H9 (cell line): ENCODE data around the gene BICDL1. TPM values are rescaled to one million over a fixed set of nuclear protein-coding genes. Genes with fewer than 3 reads are reported as not detected.

ENCODE experiments used
- DNase-seq: peaks from one replicate; pipeline ENCODE4 v3.0.0-alpha.2; 2017
- H2AFZ ChIP-seq: one replicate; pipeline ENCODE4 v1.6.1; 2013; ENCODE audit warnings: mild to moderate bottlenecking, low read length, control low read depth, moderate library complexity
- H2AK5ac ChIP-seq: 2 replicates; pipeline ENCODE4 v1.6.1; 2013; ENCODE audit warnings: low read length, control low read depth, mixed read lengths; ENCODE audit not compliant: insufficient read length
- H2BK120ac ChIP-seq: one replicate; pipeline ENCODE4 v1.6.1; 2013; ENCODE audit warnings: low read depth, mild to moderate bottlenecking, low read length, control low read depth, inconsistent platforms; ENCODE audit not compliant: poor library complexity, severe bottlenecking
- H2BK12ac ChIP-seq: 2 replicates; pipeline ENCODE4 v1.6.1; 2013; ENCODE audit warnings: low read length, control low read depth, mixed read lengths, low read depth; ENCODE audit not compliant: insufficient read length
- H2BK15ac ChIP-seq: 2 replicates; pipeline ENCODE4 v1.6.1; 2013; ENCODE audit warnings: low read depth, low read length, control low read depth
- H2BK20ac ChIP-seq: one replicate; pipeline ENCODE4 v1.6.1; 2013; ENCODE audit warnings: low read depth, mild to moderate bottlenecking, low read length, control low read depth, inconsistent platforms; ENCODE audit not compliant: poor library complexity, severe bottlenecking
- H2BK5ac ChIP-seq: 2 replicates; pipeline ENCODE4 v1.6.1; 2013; ENCODE audit warnings: low read length, control low read depth, mixed read lengths; ENCODE audit not compliant: insufficient read length
- H3K14ac ChIP-seq: 2 replicates; pipeline ENCODE4 v1.6.1; 2013; ENCODE audit warnings: low read length, control low read depth; ENCODE audit not compliant: insufficient read depth
- H3K18ac ChIP-seq: 2 replicates; pipeline ENCODE4 v1.6.1; 2013; ENCODE audit warnings: low read depth, mild to moderate bottlenecking, mixed read lengths, low read length, control low read depth; ENCODE audit not compliant: insufficient read length
- H3K23ac ChIP-seq: 2 replicates; pipeline ENCODE4 v1.6.1; 2013; ENCODE audit warnings: low read length, control low read depth, mixed read lengths, low read depth; ENCODE audit not compliant: insufficient read length
- H3K23me2 ChIP-seq: 2 replicates; pipeline ENCODE4 v1.6.1; 2013; ENCODE audit warnings: low read depth, mild to moderate bottlenecking, mixed read lengths, low read length, control low read depth; ENCODE audit not compliant: insufficient read length, poor library complexity, severe bottlenecking
- H3K27ac ChIP-seq: 2 replicates; pipeline ENCODE4 v1.5.1; 2013; ENCODE audit warnings: low read length, control low read depth, mixed read lengths, low read depth; ENCODE audit not compliant: insufficient read length
- H3K27me3 ChIP-seq: 2 replicates; pipeline ENCODE4 v1.6.1; 2013; ENCODE audit warnings: low read length, control low read depth, inconsistent platforms; ENCODE audit not compliant: insufficient read depth
- H3K4ac ChIP-seq: 2 replicates; pipeline ENCODE4 v1.6.1; 2013; ENCODE audit warnings: low read depth, mild to moderate bottlenecking, control low read depth, inconsistent platforms, low read length, moderate library complexity
- H3K4me1 ChIP-seq: 2 replicates; pipeline ENCODE4 v1.6.1; 2013; ENCODE audit warnings: low read length, control low read depth, inconsistent platforms; ENCODE audit not compliant: insufficient read depth
- H3K4me2 ChIP-seq: 2 replicates; pipeline ENCODE4 v1.6.1; 2013; ENCODE audit warnings: low read length, control low read depth, mixed read lengths; ENCODE audit not compliant: insufficient read length, insufficient read depth
- H3K56ac ChIP-seq: 2 replicates; pipeline ENCODE4 v1.6.1; 2013; ENCODE audit warnings: low read depth, mild to moderate bottlenecking, mixed read lengths, low read length, control low read depth; ENCODE audit not compliant: insufficient read length
- H3K79me1 ChIP-seq: 2 replicates; pipeline ENCODE4 v1.6.1; 2013; ENCODE audit warnings: low read depth, mild to moderate bottlenecking, moderate library complexity, low read length, control low read depth, inconsistent platforms; ENCODE audit not compliant: insufficient read depth, poor library complexity, severe bottlenecking
- H3K79me2 ChIP-seq: 2 replicates; pipeline ENCODE4 v1.6.1; 2013; ENCODE audit warnings: low read length, control low read depth, inconsistent platforms; ENCODE audit not compliant: insufficient read depth
- H3K9ac ChIP-seq: 2 replicates; pipeline ENCODE4 v1.6.1; 2013; ENCODE audit warnings: low read length, control low read depth, mixed read lengths; ENCODE audit not compliant: insufficient read length; ENCODE audit errors: extremely low read depth
- H3K9me3 ChIP-seq: one replicate; pipeline ENCODE4 v1.6.1; 2013; ENCODE audit warnings: low read depth, low read length, inconsistent platforms; ENCODE audit not compliant: control insufficient read depth
- H3T11ph ChIP-seq: one replicate; pipeline ENCODE4 v1.6.1; 2013; ENCODE audit warnings: mild to moderate bottlenecking, low read length, control low read depth, inconsistent platforms
- H4K20me1 ChIP-seq: one replicate; pipeline ENCODE4 v1.6.1; 2013; ENCODE audit not compliant: control insufficient read depth, insufficient read length, insufficient read depth
- H4K5ac ChIP-seq: 2 replicates; pipeline ENCODE4 v1.6.1; 2013; ENCODE audit warnings: low read depth, mild to moderate bottlenecking, mixed read lengths, low read length, control low read depth; ENCODE audit not compliant: insufficient read length
- H4K8ac ChIP-seq: replicated peaks from 2 replicates; pipeline ENCODE4 v1.6.1; 2013; ENCODE audit warnings: low read length, control low read depth, mixed read lengths, low read depth; ENCODE audit not compliant: insufficient read length
- H4K91ac ChIP-seq: 2 replicates; pipeline ENCODE4 v1.6.1; 2013; ENCODE audit warnings: low read depth, mild to moderate bottlenecking, moderate library complexity, mixed read lengths, low read length, control low read depth; ENCODE audit not compliant: insufficient read length
- H3K27ac Mint-ChIP-seq, 3 experiments: 2 replicates in 2 of 3; 3 replicates in 1 of 3; pipeline ENCODE4 v1.8.0; 2020 to 2021; ENCODE audit warnings: mixed read lengths in 3 of 3, mild to moderate bottlenecking in 1 of 3, moderate library complexity in 1 of 3
- H3K27me3 Mint-ChIP-seq: 2 replicates; pipeline ENCODE4 v1.8.0; 2021; ENCODE audit warnings: low read depth, mild to moderate bottlenecking, moderate library complexity, mixed read lengths
- H3K36me3 Mint-ChIP-seq, 3 experiments: 2 replicates in 2 of 3; 3 replicates in 1 of 3; pipeline ENCODE4 v1.8.0; 2020 to 2021; ENCODE audit warnings: low read depth in 3 of 3, mixed read lengths in 3 of 3; ENCODE audit not compliant: insufficient read depth in 1 of 3
- H3K4me1 Mint-ChIP-seq, 2 experiments: 2 replicates each; pipeline ENCODE4 v1.8.0; 2020; ENCODE audit warnings: mixed read lengths in 2 of 2
- H3K4me3 Mint-ChIP-seq, 2 experiments: 2 replicates in 1 of 2; 3 replicates in 1 of 2; pipeline ENCODE4 v1.8.0; 2020 to 2021; ENCODE audit warnings: mild to moderate bottlenecking in 2 of 2, mixed read lengths in 2 of 2, moderate library complexity in 1 of 2
- H3K9me3 Mint-ChIP-seq, 2 experiments: 2 replicates in 1 of 2; 3 replicates in 1 of 2; pipeline ENCODE4 v1.8.0; 2020; ENCODE audit warnings: mild to moderate bottlenecking in 2 of 2, mixed read lengths in 2 of 2, moderate library complexity in 1 of 2
- WGBS: extraction: QIAGEN DNeasy Blood & Tissue Kit; methylation state at CpG from one replicate; pipeline ENCODE4 v1.1.7; 2013; ENCODE audit warnings: missing lambda C conversion rate, low lambda C conversion rate, mixed read lengths; ENCODE audit not compliant: insufficient read length; ENCODE audit errors: extremely low coverage; 5-methylcytosine and 5-hydroxymethylcytosine counted together
- long read RNA-seq: library from polyadenylated mRNA; unstranded; transcript quantifications from one replicate; pipeline ENCODE4 v2.0.0, GENCODE V29; 2020
- total RNA-seq: library from RNA; stranded (reverse); gene quantifications from 2 replicates; pipeline ENCODE4 v1.2.1, GENCODE V29; 2021
- TF ChIP-seq, protein P1 (sequence below): fragments of 200-600 bp; sonication (generic); conservative IDR thresholded peaks from 3 replicates; pipeline ENCODE4 v1.8.0; 2021; ENCODE audit warnings: antibody characterized with exemption, mild to moderate bottlenecking

Gene BICDL1, protein sequence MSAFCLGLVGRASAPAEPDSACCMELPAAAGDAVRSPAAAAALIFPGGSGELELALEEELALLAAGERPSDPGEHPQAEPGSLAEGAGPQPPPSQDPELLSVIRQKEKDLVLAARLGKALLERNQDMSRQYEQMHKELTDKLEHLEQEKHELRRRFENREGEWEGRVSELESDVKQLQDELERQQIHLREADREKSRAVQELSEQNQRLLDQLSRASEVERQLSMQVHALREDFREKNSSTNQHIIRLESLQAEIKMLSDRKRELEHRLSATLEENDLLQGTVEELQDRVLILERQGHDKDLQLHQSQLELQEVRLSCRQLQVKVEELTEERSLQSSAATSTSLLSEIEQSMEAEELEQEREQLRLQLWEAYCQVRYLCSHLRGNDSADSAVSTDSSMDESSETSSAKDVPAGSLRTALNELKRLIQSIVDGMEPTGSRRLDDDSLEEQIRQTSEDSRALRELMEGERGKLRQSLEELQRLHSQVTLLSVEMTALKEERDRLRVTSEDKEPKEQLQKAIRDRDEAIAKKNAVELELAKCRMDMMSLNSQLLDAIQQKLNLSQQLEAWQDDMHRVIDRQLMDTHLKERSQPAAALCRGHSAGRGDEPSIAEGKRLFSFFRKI
- 13.8 and 14.7 TPM in 2 replicates for total RNA-seq
- long read RNA-seq, partial matches to known transcripts, result 1 of 3 reads
- long read RNA-seq, other reads (novel, unspliced or antisense), result 2 of 3 reads

DNA sequence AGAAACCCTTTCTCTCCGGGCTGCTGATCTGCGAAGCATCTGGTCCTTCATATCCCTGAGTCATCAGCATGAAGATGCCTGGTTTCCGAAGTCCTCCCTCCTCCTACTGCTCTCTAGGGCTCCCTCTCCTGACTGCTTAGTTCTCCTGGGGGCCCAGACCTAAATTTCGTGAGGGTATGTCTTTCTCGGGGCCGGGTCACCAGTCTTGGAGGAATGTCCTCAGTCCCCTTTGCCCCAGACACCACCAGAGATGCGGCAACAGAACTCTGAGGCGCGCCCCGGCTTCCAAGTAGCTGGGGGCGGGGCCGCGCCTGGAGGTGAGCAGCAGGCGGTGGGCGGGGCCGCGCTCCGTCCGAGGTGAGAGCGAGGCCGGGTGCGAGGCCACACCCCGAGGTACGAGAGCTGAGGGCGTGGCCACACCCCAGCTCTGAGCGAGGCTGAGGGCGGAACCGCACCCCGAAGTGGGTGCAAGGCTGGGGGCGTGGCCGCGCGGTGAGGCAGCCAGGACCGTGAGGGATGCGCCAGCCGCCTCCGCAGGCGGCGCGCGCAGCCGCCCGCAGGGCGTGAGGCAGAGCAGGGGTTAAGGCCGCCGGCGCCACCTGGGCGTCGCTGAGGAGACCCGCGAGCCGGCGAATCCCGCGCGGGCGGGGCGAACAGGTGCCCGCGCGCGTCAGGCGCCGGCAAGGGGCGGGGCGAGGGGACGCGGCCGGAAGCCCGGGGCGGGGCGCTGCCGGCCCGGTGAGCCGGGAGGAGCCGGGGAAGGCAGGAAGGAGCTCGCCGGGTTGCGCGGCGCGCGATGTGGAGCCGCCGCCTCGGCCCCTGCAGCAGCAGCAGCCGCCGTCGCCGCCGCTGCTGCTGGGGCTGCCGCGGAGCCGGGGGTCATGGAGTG, at the start of gene BICDL1:
TSS of gene BICDL1 (plus strand) at position 765 of the 889 bp plus-strand sequence. CDS start 633 bp downstream, outside the sequence.
- H3K36me3 Mint-ChIP-seq, result peaks cover 0 to 11% (median 5%) of the 10 kb centered on the region in 3 experiments; a peak in 4 of 7 replicates
- H4K20me1 ChIP-seq, result no peaks in the 10 kb centered on the region
- no peak within 1 kb of the TSS for H2BK20ac ChIP-seq
- no peaks in the 10 kb centered on the region for H3K27me3 ChIP-seq
- no peak within 1 kb of the TSS for H4K5ac ChIP-seq
- H3K9ac ChIP-seq, result peak within 1 kb of the TSS; percentile 9
- H3K4me1 Mint-ChIP-seq, result peaks cover 19 to 23% of the 10 kb centered on the region in 2 experiments
- H4K8ac ChIP-seq, result no peak within 1 kb of the TSS
- H3K4me1 ChIP-seq, result peaks cover 3% of the 10 kb centered on the region; the same call in 1 of the 2 replicates
- H3K9me3 ChIP-seq, result no peaks in the 10 kb centered on the region
- H2AK5ac ChIP-seq, result no peak within 1 kb of the TSS
- peaks cover 7% of the 10 kb centered on the region for H3K23me2 ChIP-seq
- H2BK15ac ChIP-seq, result no peak within 1 kb of the TSS
- peak; percentile 99 for DNase-seq
- H3K18ac ChIP-seq, result peak within 1 kb of the TSS; percentile 50
- H2BK120ac ChIP-seq, result no peak within 1 kb of the TSS
- no CpG with 5 or more reads among the region's 94 CpGs for WGBS
- no peak within 1 kb of the TSS for H3K14ac ChIP-seq
- H2BK12ac ChIP-seq, result no peak within 1 kb of the TSS
- H3K27me3 Mint-ChIP-seq, result peaks cover 35% of the 10 kb centered on the region
- H2AFZ ChIP-seq, result no peak within 1 kb of the TSS
- H2BK5ac ChIP-seq, result no peak within 1 kb of the TSS
- no peak within 1 kb of the TSS for H4K91ac ChIP-seq
- H3K4ac ChIP-seq, result no peak within 1 kb of the TSS
- H3K56ac ChIP-seq, result no peak within 1 kb of the TSS
- peak within 1 kb of the TSS; percentile 76 for H3K4me2 ChIP-seq
- peak within 1 kb of the TSS; percentile 76 to 88 for H3K4me3 Mint-ChIP-seq
- H3K79me1 ChIP-seq, result no peaks in the 10 kb centered on the region
- no peak within 1 kb of the TSS for H3K23ac ChIP-seq
- no peaks in the 10 kb centered on the region for H3K79me2 ChIP-seq
- no peak within 1 kb of the TSS for H3K27ac ChIP-seq
- peak within 1 kb of the TSS; percentile 53 to 95 (median 94); a peak in 6 of 7 replicates for H3K27ac Mint-ChIP-seq
- H3K9me3 Mint-ChIP-seq, result no peaks in the 10 kb centered on the region
- TF ChIP-seq, protein P1, sequence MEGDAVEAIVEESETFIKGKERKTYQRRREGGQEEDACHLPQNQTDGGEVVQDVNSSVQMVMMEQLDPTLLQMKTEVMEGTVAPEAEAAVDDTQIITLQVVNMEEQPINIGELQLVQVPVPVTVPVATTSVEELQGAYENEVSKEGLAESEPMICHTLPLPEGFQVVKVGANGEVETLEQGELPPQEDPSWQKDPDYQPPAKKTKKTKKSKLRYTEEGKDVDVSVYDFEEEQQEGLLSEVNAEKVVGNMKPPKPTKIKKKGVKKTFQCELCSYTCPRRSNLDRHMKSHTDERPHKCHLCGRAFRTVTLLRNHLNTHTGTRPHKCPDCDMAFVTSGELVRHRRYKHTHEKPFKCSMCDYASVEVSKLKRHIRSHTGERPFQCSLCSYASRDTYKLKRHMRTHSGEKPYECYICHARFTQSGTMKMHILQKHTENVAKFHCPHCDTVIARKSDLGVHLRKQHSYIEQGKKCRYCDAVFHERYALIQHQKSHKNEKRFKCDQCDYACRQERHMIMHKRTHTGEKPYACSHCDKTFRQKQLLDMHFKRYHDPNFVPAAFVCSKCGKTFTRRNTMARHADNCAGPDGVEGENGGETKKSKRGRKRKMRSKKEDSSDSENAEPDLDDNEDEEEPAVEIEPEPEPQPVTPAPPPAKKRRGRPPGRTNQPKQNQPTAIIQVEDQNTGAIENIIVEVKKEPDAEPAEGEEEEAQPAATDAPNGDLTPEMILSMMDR, result peak; percentile 15; the same call in 1 of the 3 replicates
- H3T11ph ChIP-seq, result no peak within 1 kb of the TSS
